GM19395 (cell line): ENCODE measurements around the gene MBD1.
"Not testable (repeated sequence)": the region's sequence is repeated elsewhere in the genome, so short reads cannot be mapped to it uniquely, and the experiment has no call there.

Source experiments
- ATAC-seq: cut with Tn5 transposase; IDR thresholded peaks from one replicate; pipeline ENCODE4 v1.9.1; 2021; ENCODE audit warnings: mild to moderate bottlenecking, moderate library complexity; ENCODE audit not compliant: unreplicated experiment

MBD1 gene

DNA sequence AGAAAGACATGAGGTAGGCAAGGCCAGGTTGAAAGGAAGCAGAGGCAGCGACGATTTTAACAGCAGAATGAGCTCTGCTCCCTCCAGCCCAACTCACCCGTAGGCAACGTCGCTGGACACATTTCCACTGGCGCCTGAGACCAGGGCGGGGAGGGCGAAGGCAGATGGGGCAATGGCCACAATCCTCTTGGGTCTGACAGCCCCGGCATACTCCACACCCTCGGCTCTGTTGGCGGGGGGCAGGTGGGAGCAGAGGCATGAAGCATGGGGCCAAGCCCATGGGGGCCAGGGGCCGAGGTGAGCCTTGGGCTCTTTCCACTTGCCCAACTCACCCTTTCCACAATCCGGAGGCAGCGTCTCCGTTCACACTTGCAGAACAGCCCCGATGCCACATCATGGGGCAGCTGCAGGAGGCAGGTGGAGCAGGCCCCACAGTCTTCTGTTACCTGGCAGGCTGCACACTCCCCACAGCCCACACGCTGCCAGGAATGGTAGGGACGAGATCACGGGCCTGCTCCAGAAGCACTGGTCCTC lies 5.8 kb downstream of the MBD1 start:
- ATAC-seq, result no peak

DNA sequence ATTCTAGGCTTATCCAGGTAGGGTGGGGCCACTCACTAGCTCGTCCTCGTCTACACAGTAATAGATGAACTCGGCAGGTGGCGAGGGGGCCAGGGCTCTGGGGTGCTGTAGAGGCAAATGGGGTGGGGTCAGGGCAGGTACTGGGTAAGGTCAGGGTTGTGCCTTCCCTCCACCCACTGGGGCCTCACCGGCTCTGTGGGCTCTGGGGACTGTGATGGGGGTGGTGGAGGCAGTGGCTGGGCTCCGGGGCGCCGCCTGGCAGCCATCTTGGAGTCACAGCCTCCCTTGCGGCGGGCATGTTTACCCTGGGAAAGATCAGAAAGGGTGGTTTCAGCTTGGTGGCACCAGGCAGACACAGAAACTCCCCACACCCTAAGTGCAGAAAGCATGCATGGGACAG lies 6.4 kb downstream of the MBD1 start:
- ATAC-seq, result no peak

DNA sequence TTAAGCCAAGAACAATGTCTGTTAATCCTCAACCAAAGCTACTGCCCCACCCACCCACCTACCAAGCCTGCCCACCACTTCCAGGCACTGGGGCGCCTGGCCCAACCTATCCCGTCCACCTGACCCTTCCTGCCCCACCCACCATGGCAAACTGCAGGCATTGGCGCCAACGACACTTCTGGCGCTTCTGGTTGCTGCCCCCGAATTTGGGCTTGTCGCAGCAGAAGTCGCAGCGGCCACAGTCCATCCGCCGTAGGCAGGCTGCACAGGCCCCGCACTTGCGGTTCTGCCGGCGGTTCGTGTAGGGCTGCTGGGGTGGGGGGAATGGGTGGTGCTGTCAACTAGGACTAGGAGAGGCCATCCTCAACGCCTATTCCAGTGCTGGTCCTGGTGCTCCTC lies 7.3 kb downstream of the MBD1 start:
- ATAC-seq, result no peak

DNA sequence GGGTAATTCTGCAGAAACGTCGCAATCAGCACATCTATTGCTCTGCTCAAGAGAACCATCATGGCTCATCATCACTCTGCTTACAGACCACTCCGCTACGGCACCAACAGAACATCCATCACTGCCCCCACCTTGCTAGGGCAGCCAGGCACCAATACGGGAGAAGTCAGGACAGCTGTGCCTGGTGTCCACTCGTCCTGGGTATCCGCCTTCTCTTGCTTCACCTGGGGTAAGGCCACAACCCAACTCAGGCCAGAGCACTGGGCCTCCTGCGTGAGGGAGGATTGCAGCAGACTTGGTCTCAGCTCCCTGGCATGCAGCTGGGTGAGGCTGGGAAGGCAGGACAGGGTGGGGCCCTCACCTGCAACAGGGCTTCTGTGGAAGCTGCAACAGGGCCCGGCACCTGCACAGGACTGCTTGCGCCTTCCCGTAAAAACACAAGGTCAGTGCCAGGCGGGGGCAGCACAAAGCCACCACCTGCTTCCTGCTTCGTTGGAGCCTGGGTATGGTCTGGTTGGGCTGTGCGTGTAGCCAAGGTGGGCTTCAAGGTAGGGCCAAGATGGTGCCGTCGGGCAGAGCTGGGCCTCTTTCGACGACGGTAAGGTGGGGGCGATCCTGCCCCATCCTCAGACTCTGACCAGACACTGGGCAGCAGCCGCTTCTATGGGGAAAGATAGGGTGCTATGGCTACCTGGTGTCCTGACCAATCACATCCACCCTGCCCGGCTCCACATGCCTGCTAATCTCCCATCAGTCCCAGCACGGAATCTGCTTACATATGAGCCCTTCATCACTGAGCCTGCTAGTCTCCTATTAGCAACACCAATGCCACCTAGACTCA lies 7.9 kb downstream of the MBD1 start:
- no peak for ATAC-seq

DNA sequence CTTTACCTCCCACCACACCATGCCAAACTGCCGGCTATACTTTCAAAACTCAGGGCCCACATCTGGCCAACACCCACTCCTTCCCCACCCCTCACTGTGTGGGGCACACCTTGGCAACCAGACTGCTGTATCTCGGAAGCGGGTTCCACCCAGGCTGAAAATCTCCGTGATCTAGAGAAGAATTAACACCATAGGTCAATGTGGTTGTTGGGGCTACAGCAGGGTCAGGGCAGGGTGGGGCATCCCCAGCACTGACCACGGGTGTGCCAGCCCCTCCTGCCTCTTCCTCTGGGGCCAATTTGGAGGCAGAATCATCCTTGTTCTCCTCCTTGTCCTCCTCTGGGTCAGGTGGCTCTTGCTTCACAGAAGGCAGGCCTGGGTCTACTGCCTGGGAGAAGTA lies 8.8 kb downstream of the MBD1 start:
- ATAC-seq, result no peak

DNA sequence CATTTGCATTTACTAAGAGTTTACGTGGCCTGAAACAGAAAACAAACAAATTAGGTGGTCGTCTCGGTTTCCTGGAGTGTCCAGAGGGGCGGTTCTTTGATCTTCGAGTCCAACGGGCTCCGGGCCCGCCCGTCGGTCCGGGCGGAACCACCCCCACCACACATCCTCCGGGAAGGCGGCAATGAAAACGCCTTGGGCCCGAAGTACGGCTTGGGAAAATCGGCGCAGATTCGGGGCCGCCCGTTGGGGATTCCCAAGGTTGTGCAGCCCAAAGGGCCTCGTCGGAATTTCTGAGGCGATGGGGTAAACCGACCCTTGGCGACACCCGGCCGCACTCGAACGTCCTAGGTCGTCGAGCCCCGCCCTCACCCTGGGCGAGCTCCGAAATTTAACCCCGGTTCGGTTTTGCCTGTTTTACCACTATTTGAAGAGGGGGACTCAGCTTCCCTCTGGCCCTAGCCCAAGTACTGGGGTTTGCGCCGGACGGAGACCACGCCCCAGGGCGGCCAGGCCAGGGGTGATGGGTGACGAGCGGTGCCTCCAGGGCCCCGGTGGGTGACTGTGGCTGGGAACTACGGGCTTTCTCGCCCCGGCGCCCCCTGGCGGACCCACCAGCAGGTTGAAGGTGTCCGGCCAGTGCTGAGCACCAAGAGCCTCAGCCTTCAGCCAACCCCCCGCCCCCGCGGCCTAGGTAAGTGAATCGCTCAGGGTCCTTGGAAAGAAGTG lies 13.1 kb downstream of the MBD1 start:
- ATAC-seq, result peak; percentile 69

DNA sequence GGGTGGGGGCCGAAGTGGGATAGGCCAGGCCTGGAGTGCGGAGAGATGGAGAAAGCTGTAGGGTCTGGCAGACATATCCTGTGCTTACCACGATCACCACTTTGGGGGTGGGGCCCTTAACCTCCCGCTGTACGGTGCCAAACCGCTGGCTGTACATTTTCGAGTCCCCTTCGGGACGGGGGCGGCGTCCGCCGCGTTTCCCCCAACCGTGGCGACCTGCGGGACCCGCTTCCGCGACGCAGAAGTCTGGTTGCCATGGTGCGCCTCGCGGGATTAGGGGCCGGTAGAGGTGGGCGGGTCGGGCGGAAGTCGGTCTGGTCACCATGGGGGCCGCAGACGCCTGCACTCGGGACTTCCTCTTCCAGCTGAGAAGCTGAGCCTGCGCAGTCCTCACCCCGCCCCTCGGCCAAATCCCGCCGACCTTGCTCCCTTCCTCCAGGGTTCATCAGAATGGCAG lies 15.0 kb downstream of the MBD1 start, which contains the start of gene CFAP53:
Gene CFAP53, minus strand, starts transcription at position 248 of the 457 bp plus-strand sequence. Its CDS starts 91 bp downstream, at position 157.
- ATAC-seq, result peak; percentile 73

DNA sequence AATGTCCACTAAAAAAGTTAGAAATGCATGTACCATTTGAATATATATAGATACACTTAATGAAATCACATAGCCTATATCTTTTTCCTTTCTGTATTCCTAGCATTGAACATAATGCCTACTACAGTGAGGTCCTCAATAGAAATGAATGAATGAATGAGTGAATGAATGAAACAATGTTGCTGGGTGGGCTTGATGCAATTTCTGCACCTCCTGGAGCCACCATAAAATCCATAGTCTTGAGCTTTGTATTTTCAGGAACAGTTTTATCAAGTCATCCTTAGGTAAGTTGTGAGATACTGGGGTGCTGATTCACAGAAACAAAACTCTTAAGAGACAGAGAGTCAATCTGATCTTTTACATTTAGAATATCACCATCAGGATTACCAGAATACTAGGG lies 18.3 kb downstream of the MBD1 start:
- no peak for ATAC-seq

DNA sequence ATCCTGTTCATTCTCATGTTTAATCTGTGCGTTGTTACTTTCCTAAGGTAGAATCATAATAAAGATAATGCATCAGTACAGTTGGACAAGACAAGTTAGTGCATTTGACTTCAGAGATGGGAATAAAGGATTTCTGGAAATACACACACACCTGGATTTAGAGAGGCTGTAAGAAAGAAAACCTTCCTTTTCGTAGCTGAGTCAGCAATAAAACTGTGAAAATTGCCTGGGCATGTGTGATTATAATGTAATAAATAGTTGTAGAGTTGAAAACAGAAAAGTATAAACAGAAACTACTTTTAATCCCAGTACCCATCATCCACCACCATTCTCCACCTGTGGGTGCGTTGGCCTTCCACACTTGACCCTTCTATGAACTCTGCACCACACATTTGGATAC lies 30.4 kb downstream of the MBD1 start:
- no peak for ATAC-seq

DNA sequence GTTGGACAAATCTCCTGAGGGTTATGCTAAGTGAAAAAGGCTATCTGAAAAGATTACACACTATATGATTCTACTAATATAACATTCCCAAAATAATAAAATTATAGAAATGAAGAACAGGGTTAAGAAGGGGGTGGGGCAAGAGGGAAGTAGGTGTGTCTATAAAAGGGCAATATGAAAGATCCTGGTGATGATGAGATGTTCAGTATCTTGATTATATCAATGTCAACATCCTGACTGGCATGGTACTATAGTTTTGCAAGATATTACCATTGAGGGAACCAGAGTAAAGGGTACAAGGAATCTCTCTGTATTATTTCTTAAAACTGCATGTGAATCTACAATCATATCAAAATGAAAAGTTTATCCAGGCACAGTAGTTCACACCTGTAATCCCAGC lies 31.7 kb downstream of the MBD1 start:
- ATAC-seq, result no peak

DNA sequence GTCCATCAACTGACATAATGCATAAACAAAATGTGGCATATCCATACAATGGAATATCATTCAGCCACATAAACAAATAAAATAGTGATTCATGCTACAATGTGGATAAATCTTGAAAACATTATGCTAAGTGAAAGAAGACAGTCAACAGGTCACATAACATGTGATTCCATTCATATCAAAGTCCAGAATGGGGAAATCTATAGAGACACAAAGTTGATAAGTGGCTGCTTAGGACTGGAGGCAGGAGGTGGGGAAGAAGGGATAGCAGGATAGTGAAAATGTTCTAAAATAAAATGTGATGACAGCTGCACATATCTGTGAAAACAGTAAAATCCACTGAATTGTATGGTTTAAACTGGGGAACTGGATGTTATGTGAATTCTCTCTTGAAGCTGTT lies 33.8 kb downstream of the MBD1 start:
- no peak for ATAC-seq

DNA sequence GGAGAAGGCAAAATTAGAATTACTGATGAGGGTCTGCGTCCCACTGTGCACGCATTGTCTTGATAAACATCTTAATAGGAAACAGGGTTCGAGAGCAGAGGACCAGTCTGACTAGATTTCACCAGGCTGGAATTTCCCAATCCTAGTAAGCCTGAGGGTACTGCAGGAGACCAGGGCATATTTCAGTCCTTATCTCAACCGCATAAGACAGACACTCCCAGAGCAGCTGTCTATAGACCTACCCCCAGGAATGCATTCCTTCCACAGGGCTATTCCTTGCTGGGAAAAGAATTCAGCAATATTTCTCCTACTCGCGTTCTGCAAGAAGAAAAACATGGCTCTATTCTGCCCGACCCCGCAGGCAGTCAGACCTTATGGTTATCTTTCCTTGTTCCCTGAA lies 39.6 kb downstream of the MBD1 start:
- ATAC-seq, result not testable (repeated sequence)

DNA sequence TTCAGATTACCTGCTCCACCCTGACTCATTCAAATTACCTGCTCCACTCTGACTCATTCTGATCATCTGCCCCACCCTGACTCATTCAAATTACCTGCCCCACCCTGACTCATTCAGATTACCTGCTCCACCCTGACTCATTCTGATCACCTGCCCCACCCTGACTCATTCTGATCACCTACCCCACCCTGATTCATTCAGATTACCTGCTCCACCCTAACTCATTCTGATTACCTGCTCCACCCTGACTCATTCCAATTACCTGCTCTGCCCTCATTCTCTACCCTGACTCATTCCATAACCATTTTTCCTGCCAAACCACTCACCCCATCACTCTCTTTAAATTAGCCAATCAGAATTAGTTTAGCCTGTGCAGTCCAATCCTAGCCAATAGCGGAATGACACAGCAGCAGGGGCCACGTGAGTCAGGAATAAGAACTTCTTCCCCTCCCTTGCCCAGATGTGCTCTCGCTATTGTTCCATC lies 41.2 kb downstream of the MBD1 start:
- ATAC-seq, result no peak

DNA sequence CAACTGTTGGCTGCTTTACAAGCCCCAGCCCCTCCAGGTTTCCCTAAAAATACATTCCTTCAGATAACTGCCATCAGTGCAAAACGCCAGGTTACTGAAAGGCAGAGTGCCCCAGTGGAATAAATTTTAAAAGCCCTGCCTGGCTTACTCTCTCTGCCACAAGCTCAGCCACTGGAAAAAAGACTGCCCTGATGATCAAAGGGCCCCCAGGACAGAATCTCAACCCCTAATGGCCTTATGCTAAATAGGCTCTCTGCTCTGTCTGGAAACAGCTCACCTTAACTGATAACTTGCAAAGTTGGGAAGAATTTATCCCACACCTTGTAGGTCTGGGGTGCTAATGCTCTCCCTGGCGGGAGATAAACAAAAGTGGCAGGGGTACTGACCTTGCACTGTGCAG lies 48.9 kb downstream of the MBD1 start:
- ATAC-seq, result no peak

DNA sequence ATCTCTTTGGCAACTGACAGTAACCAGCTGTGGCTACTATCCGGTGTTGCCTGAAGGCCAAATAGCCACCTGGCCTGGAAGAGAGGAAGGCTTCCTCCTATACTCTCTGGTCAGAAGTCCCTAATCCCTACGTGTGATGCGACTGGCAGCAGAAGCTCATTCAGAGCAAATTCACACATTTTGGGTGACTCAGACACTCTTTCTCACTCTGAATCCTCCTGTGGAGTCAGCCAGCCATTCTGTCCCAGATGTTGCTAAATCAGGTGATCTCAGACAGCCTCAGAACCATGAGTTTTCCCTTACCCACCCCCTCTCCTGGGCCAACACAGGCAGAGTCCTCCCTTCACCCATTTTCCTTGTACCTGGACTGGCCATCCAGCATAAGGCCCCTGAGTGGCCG lies 49.7 kb downstream of the MBD1 start:
- ATAC-seq, result no peak

DNA sequence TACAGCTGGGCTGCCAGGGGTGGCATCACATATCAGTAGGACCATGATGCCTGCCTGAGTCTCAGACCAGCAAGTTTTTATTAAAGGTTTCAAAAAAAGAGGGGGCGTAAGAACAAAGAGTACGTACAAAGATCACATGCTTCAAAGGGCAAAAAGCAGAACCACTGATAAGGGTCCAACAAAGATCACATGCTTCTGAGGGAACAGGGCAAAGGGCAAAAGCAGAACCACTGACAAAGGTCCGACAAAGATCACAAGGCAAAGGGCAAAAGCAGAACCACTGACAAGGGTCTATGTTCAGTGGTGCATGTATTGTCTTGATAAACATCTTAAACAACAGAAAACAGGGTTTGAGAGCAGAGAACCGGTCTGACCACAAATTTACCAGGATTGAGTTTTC lies 61.1 kb downstream of the MBD1 start:
- not testable (repeated sequence) for ATAC-seq
